ENCODE measurements around the gene CAND2.

DNA sequence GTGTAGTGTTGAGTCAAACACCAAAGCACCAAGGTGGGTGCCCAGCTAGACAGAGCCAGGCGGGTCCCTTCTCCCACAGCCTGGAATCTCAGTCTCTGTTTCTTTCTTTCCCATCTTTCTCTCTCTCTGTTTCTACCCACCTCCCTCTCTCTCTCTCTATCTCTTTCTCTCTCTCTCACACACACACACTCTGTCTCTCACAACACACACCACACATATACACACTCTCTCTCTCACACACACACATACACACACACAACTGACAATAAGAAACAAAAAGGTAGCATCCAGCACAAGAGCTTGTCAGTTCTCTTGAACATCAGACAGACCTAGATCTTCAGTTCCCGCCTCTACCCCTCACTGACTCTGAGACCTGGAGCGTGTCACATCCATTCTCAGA lies 39.8 kb upstream of the CAND2 start:
- TF ChIP-seq, protein P1, sequence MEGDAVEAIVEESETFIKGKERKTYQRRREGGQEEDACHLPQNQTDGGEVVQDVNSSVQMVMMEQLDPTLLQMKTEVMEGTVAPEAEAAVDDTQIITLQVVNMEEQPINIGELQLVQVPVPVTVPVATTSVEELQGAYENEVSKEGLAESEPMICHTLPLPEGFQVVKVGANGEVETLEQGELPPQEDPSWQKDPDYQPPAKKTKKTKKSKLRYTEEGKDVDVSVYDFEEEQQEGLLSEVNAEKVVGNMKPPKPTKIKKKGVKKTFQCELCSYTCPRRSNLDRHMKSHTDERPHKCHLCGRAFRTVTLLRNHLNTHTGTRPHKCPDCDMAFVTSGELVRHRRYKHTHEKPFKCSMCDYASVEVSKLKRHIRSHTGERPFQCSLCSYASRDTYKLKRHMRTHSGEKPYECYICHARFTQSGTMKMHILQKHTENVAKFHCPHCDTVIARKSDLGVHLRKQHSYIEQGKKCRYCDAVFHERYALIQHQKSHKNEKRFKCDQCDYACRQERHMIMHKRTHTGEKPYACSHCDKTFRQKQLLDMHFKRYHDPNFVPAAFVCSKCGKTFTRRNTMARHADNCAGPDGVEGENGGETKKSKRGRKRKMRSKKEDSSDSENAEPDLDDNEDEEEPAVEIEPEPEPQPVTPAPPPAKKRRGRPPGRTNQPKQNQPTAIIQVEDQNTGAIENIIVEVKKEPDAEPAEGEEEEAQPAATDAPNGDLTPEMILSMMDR (IDR thresholded peaks at IDR 0.05) = no peak
- TF ChIP-seq POLR2A (IDR thresholded peaks at IDR 0.05) (no peak), EP300 (IDR thresholded peaks at IDR 0.05) (no peak)
